ENCODE data around the gene ASAP2.

DNA sequence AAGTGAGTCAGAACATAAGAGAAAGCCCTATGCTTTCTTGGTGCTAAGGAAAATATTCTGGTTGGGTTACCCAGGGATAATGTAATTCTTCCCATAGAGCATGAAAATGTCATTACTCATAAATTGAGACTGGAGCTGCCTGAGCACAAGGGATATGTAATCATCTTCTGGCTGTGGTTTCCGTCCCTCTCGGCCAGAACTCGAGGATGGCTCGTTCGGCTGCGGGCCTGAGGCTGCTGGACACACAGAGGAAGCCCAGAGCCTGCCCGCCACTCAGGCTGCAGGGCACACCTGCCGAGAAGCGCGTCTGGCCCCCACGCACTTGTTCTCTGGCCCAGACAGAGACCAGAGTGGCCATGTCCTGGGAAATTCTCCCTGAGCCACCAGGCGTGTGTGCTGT lies 104.9 kb downstream of the ASAP2 start:
- TF ChIP-seq, protein P1, sequence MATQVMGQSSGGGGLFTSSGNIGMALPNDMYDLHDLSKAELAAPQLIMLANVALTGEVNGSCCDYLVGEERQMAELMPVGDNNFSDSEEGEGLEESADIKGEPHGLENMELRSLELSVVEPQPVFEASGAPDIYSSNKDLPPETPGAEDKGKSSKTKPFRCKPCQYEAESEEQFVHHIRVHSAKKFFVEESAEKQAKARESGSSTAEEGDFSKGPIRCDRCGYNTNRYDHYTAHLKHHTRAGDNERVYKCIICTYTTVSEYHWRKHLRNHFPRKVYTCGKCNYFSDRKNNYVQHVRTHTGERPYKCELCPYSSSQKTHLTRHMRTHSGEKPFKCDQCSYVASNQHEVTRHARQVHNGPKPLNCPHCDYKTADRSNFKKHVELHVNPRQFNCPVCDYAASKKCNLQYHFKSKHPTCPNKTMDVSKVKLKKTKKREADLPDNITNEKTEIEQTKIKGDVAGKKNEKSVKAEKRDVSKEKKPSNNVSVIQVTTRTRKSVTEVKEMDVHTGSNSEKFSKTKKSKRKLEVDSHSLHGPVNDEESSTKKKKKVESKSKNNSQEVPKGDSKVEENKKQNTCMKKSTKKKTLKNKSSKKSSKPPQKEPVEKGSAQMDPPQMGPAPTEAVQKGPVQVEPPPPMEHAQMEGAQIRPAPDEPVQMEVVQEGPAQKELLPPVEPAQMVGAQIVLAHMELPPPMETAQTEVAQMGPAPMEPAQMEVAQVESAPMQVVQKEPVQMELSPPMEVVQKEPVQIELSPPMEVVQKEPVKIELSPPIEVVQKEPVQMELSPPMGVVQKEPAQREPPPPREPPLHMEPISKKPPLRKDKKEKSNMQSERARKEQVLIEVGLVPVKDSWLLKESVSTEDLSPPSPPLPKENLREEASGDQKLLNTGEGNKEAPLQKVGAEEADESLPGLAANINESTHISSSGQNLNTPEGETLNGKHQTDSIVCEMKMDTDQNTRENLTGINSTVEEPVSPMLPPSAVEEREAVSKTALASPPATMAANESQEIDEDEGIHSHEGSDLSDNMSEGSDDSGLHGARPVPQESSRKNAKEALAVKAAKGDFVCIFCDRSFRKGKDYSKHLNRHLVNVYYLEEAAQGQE (IDR thresholded peaks at IDR 0.05; ENCODE audit: insufficient read depth in 1 of 2, low read depth in 2 of 2, low read length in 2 of 2) = no peak
- no peak for TF ChIP-seq POLR2AphosphoS5 (IDR thresholded peaks at IDR 0.05; ENCODE audit: low read depth, low read length)
- no peak for TF ChIP-seq TAF1 (IDR thresholded peaks at IDR 0.05; ENCODE audit: borderline replicate concordance, insufficient read depth, low read length)
- no peak for TF ChIP-seq FOXP2 (optimal IDR thresholded peaks at IDR 0.05; ENCODE audit: borderline replicate concordance, extremely low read depth, extremely low read length, insufficient read depth)
- no peak for TF ChIP-seq SIN3A (IDR thresholded peaks at IDR 0.05; ENCODE audit: borderline replicate concordance, insufficient read depth, low read length)

Measured in PFSK-1 (cell line).